AG09309 (cell line): Measurements from ENCODE around the gene ALKAL2.

Experiments
- DNase-seq: peaks from one replicate; pipeline ENCODE4 v3.0.0-alpha.2; 2010; ENCODE audit warnings: low read depth
- H3K4me3 ChIP-seq: 2 replicates; pipeline ENCODE4 v1.5.1; 2011; ENCODE audit warnings: mild to moderate bottlenecking, low read depth, low read length, moderate library complexity; ENCODE audit not compliant: control insufficient read depth
- CTCF ChIP-seq: IDR thresholded peaks from 2 replicates; pipeline ENCODE4 v1.5.1; 2011; ENCODE audit warnings: mild to moderate bottlenecking, low read depth, low read length, inconsistent platforms; ENCODE audit not compliant: insufficient read depth, control insufficient read depth; ENCODE audit errors: missing control alignments

Gene ALKAL2

GRCh38 chr2:263022-263738 lies 24.7 kb downstream of the ALKAL2 start:
- DNase-seq = no peak
- H3K4me3 ChIP-seq = peak overlapping the region; percentile 96

GRCh38 chr2:262117-262516 lies 25.8 kb downstream of the ALKAL2 start:
- TF ChIP-seq CTCF = no peak
- DNase-seq = no peak
- H3K4me3 ChIP-seq = no peak overlapping the region

More at GRCh38 chr2:263022-263738, 24.7 kb downstream of the ALKAL2 start:
- TF ChIP-seq CTCF = no peak

- H3K4me3 ChIP-seq = no peak overlapping the region
- no peak for TF ChIP-seq CTCF
- no peak for DNase-seq
Observed at GRCh38 chr2:260507-261161, 27.3 kb downstream of the ALKAL2 start.

- H3K4me3 ChIP-seq = no peak overlapping the region
Observed at GRCh38 chr2:259789-260331, 28.0 kb downstream of the ALKAL2 start.

GRCh38 chr2:258933-259332 lies 29.0 kb downstream of the ALKAL2 start:
- DNase-seq = no peak
- no peak for TF ChIP-seq CTCF

More at GRCh38 chr2:259789-260331, 28.0 kb downstream of the ALKAL2 start:
- no peak for TF ChIP-seq CTCF
- no peak for DNase-seq

GRCh38 chr2:257842-258241 lies 30.0 kb downstream of the ALKAL2 start:
- no peak for TF ChIP-seq CTCF

More at GRCh38 chr2:258933-259332, 29.0 kb downstream of the ALKAL2 start:
- H3K4me3 ChIP-seq = no peak overlapping the region

More at GRCh38 chr2:257842-258241, 30.0 kb downstream of the ALKAL2 start:
- H3K4me3 ChIP-seq = no peak overlapping the region
- DNase-seq = no peak
